Adrenal gland (tissue), 12 donors: ENCODE measurements around the gene CALML5. TPM values are rescaled to one million over a fixed set of nuclear protein-coding genes. Genes with fewer than 3 reads are reported as not detected.

ENCODE experiments used
- DNase-seq, 7 donors: peaks; one replicate each; pipeline ENCODE4 v3.0.0-alpha.2; 2019 to 2020
- H3K27ac ChIP-seq, 5 donors: fragments of 200-600 bp; sonication (generic) in 4 of 5; 1 replicate in 3 of 5; 2 replicates in 2 of 5; pipeline versions ENCODE4 v1.5.1 to v1.8.0; 2016 to 2020; ENCODE audit warnings: mild to moderate bottlenecking in 1 of 5
- H3K27me3 ChIP-seq: fragments of 200-600 bp; 2 replicates; pipeline ENCODE4 v1.8.0; 2021
- H3K36me3 ChIP-seq, 2 donors: fragments of 200-600 bp; replicated peaks in 1 of 2; 1 replicate in 1 of 2; 2 replicates in 1 of 2; pipeline versions ENCODE4 v1.5.1 to v1.8.0; 2018 to 2022
- H3K4me1 ChIP-seq, 2 donors: fragments of 200-600 bp; replicated peaks in 1 of 2; 1 replicate in 1 of 2; 2 replicates in 1 of 2; pipeline versions ENCODE4 v1.5.1 to v1.8.0; 2018 to 2021
- H3K4me3 ChIP-seq, 4 donors: fragments of 200-600 bp; sonication (generic) in 3 of 4; one replicate each; pipeline ENCODE4 v1.5.1; 2016 to 2018
- H3K9me3 ChIP-seq, 3 donors: fragments of 200-600 bp; sonication (generic) in 1 of 3; replicated peaks in 1 of 3; 1 replicate in 2 of 3; 2 replicates in 1 of 3; pipeline versions ENCODE4 v1.5.1 to v1.8.0; 2016 to 2021
- CTCF ChIP-seq, 6 experiments: fragments of 450-650 bp in 4 of 6; fragments of 200-600 bp in 2 of 6; sonication (generic) in 1 of 6; IDR thresholded peaks; 1 replicate in 5 of 6; 2 replicates in 1 of 6; pipeline versions ENCODE4 v1.5.1 to v1.8.0; 2016 to 2021; ENCODE audit warnings: antibody characterized with exemption in 6 of 6, mild to moderate bottlenecking in 2 of 6, moderate library complexity in 1 of 6
- POLR2A ChIP-seq, 2 donors: fragments of 450-650 bp; IDR thresholded peaks; one replicate each; pipeline ENCODE4 v1.6.1; 2017; ENCODE audit warnings: antibody characterized with exemption in 2 of 2, mild to moderate bottlenecking in 2 of 2, moderate library complexity in 1 of 2
- WGBS, 4 donors: extraction: QIAGEN DNeasy Blood & Tissue Kit in 2 of 4; methylation state at CpG; one replicate each; pipeline versions ENCODE4 v1.1.5 to v1.1.7; 2013 to 2017; 5-methylcytosine and 5-hydroxymethylcytosine counted together
- intact Hi-C, 2 donors: fragments of 100-400 bp; cut with DNase I; formaldehyde crosslinking; loops; one replicate each; pipeline versions ENCODE4 v1.14.1 to v1.15.0; 2022 to 2023
- polyA plus RNA-seq, 3 donors: library from polyadenylated mRNA; stranded (reverse); fragments of 200-250 nt in 2 of 3; fragments of 350-450 nt in 1 of 3; fragmentation: Illumina TruSeq in 1 of 3; extraction: RNeasy Lipid Tissue Mini Kit (QIAGEN cat#74804) in 1 of 3; gene quantifications; one replicate each; pipeline ENCODE4 v1.2.3, GENCODE V29; 2013 to 2014
- total RNA-seq, 9 donors: library from RNA; depleted of rRNA in 4 of 9; stranded (reverse); fragments of >200 nt in 4 of 9; fragments of 120-200 nt in 1 of 9; fragmentation: NEBNext Ultra II Directional in 1 of 9; extraction: Animal tissue kit (Norgen Biotek cat#: 25700) in 1 of 9; gene quantifications; one replicate each; pipeline versions ENCODE4 v1.1.0 to v1.2.4, GENCODE V29; 2013 to 2023
- donor health status: healthy with polysubstance abuse.
- donor health status: Bipolar disorder and iron deficiency.
- donor health status: DM: yes; HTN: yes; CAD: no.
- donor health status: DM: no; HTN: no; CAD: no.
- donor health status: DM: no; HTN: no; CAD: no.
- donor health status: DM: yes; HTN: yes; CAD: no.

Gene CALML5
- total and polyA plus RNA-seq, 12 donors, result not detected

GRCh38 chr10:5544216-5544805, 44.9 kb upstream of the CALML5 start:
- no peak for DNase-seq

GRCh38 chr10:5543623-5544022, 44.3 kb upstream of the CALML5 start:
- DNase-seq, result no peak
- Histone ChIP-seq H3K4me3 (no peak overlapping the region), H3K36me3 (no peaks in the 10 kb centered on the region), H3K27me3 (no peaks in the 10 kb centered on the region), H3K9me3 (peaks cover 0 to 10% (median 0%) of the 10 kb centered on the region in 3 donors), H3K4me1 (no peaks in the 10 kb centered on the region), H3K27ac (no peak overlapping the region)
- no peak for TF ChIP-seq POLR2A (IDR thresholded peaks at IDR 0.05)
- TF ChIP-seq CTCF (IDR thresholded peaks at IDR 0.05), result no peak
- WGBS, 4 donors, result 92 to 97% (median 96%) methylated on average over 1 of the region's 1 CpG
- intact Hi-C loops, result no loop called here

More at GRCh38 chr10:5544216-5544805, 44.9 kb upstream of the CALML5 start:
- H3K9me3 ChIP-seq, result peaks cover 0 to 10% (median 0%) of the 10 kb centered on the region in 3 donors
- no peaks in the 10 kb centered on the region for H3K36me3 ChIP-seq
- TF ChIP-seq CTCF (IDR thresholded peaks at IDR 0.05) (no peak), POLR2A (IDR thresholded peaks at IDR 0.05) (no peak)
- no peak overlapping the region for H3K27ac ChIP-seq
- no peaks in the 10 kb centered on the region for H3K4me1 ChIP-seq
- H3K4me3 ChIP-seq, result no peak overlapping the region
- WGBS, 4 donors, result 68 to 79% (median 72%) methylated on average over 6 of the region's 6 CpGs
- no peaks in the 10 kb centered on the region for H3K27me3 ChIP-seq
- intact Hi-C loops, result no loop called here

- Histone ChIP-seq H3K27ac (no peak overlapping the region), H3K36me3 (no peaks in the 10 kb centered on the region), H3K27me3 (no peaks in the 10 kb centered on the region), H3K4me3 (no peak overlapping the region), H3K9me3 (peaks cover 0 to 10% (median 0%) of the 10 kb centered on the region in 3 donors), H3K4me1 (no peaks in the 10 kb centered on the region)
- WGBS, 4 donors, result 91 to 100% (median 95%) methylated on average over 1 of the region's 1 CpG
- no peak for DNase-seq
- TF ChIP-seq POLR2A (IDR thresholded peaks at IDR 0.05) (no peak), CTCF (IDR thresholded peaks at IDR 0.05) (no peak)
- intact Hi-C loops, result no loop called here
These were observed 42.7 kb upstream of the CALML5 start for GRCh38 chr10:5542100-5542499.

GRCh38 chr10:5540891-5541290, 41.5 kb upstream of the CALML5 start:
- no peak overlapping the region for H3K27ac ChIP-seq
- H3K4me1 ChIP-seq, result no peaks in the 10 kb centered on the region
- H3K4me3 ChIP-seq, result no peak overlapping the region
- H3K36me3 ChIP-seq, result no peaks in the 10 kb centered on the region
- no peaks in the 10 kb centered on the region for H3K27me3 ChIP-seq
- TF ChIP-seq POLR2A (IDR thresholded peaks at IDR 0.05) (no peak), CTCF (IDR thresholded peaks at IDR 0.05) (no peak)
- intact Hi-C loops, result no loop called here
- 90 to 97% (median 96%) methylated on average over 3 of the region's 3 CpGs for WGBS, 4 donors
- no peak for DNase-seq
- H3K9me3 ChIP-seq, result peaks cover 0 to 10% (median 0%) of the 10 kb centered on the region in 3 donors
